GM12878 (cell line): ENCODE results near the gene CBFA2T3. TPM values are rescaled to one million over a fixed set of nuclear protein-coding genes. Genes with fewer than 3 reads are reported as not detected.

Source experiments
- ATAC-seq: fragments of 200-7000 bp; cut with Tn5 transposase; 3 replicates; pipeline ENCODE4 v1.9.1; 2020; ENCODE audit warnings: mild to moderate bottlenecking, moderate library complexity
- BruUV-seq: library from RNA; stranded (reverse); fragments of 400-500 nt; replicated peaks from 2 replicates; lab custom pipeline; 2021; lab: Mats Ljungman, UMichigan
- CTCF ChIA-PET: fragments of 300-600 bp; sonication (Branson Sonifier 250); formaldehyde crosslinking; extraction: SDS; loops from one replicate; lab custom pipeline; 2021; ENCODE audit warnings: inconsistent platforms; lab: Yijun Ruan, JAX
- POLR2A ChIA-PET: fragments of 350-600 bp; formaldehyde crosslinking; extraction: SDS; loops from one replicate; lab custom pipeline; 2021; ENCODE audit warnings: inconsistent platforms; lab: Charles Lee
- RAD21 ChIA-PET: fragments of 300-600 bp; sonication (Branson Sonifier 250); formaldehyde crosslinking; loops from one replicate; lab custom pipeline; 2023; ENCODE audit warnings: antibody characterized with exemption; ENCODE audit not compliant: unreplicated experiment; lab: Charles Lee
- SMC1A ChIA-PET: fragments of 300-600 bp; sonication (Branson Sonifier 250); formaldehyde crosslinking; loops from one replicate; lab custom pipeline; 2023; ENCODE audit not compliant: unreplicated experiment, uncharacterized antibody; lab: Charles Lee
- DNase-seq: peaks from one replicate; pipeline ENCODE4 v3.0.0-alpha.2; 2011; ENCODE audit warnings: low read depth, low spot score
- FAIRE-seq: peaks from 3 replicates; lab custom pipeline; 2011; peaks lifted over from hg19 to GRCh38; lab: Jason Lieb, UNC
- H2AFZ ChIP-seq: 2 replicates; pipeline ENCODE4 v1.6.0; 2011; ENCODE audit warnings: low read depth, low read length, control low read depth; ENCODE audit not compliant: control insufficient read depth
- H3K27ac ChIP-seq: 2 replicates; pipeline ENCODE4 v1.5.1; 2011; ENCODE audit warnings: control low read depth; ENCODE audit not compliant: control insufficient read depth, insufficient read depth
- H3K27me3 ChIP-seq, 2 experiments: replicated peaks in 1 of 2; 2 replicates each; pipeline versions ENCODE4 v1.6.0 to v1.6.1; 2011; ENCODE audit warnings: low read length in 1 of 2; ENCODE audit not compliant: control insufficient read depth in 2 of 2, insufficient read depth in 2 of 2
- H3K36me3 ChIP-seq, 2 experiments: 2 replicates each; pipeline ENCODE4 v1.5.1; 2011; ENCODE audit warnings: low read length in 1 of 2; ENCODE audit not compliant: control insufficient read depth in 2 of 2, insufficient read depth in 2 of 2
- H3K4me1 ChIP-seq: 2 replicates; pipeline ENCODE4 v1.6.1; 2011; ENCODE audit warnings: mild to moderate bottlenecking, low read length, moderate library complexity, mixed read lengths; ENCODE audit not compliant: control insufficient read depth, insufficient read depth
- H3K4me2 ChIP-seq: 2 replicates; pipeline ENCODE4 v1.6.0; 2011; ENCODE audit warnings: control low read depth; ENCODE audit not compliant: control insufficient read depth, insufficient read depth
- H3K4me3 ChIP-seq: fragments of 200-600 bp; sonication (generic); 2 replicates; pipeline ENCODE4 v1.5.1; 2016
- H3K79me2 ChIP-seq: 2 replicates; pipeline ENCODE4 v1.6.0; 2011; ENCODE audit warnings: low read length; ENCODE audit not compliant: control insufficient read depth, insufficient read depth
- H3K9ac ChIP-seq: 2 replicates; pipeline ENCODE4 v1.8.0; 2011; ENCODE audit warnings: low read length, control low read depth, mixed read lengths; ENCODE audit not compliant: control insufficient read depth, insufficient read depth
- H3K9me3 ChIP-seq: replicated peaks from 3 replicates; pipeline ENCODE4 v1.5.1; 2011; ENCODE audit warnings: mild to moderate bottlenecking, low read length; ENCODE audit not compliant: control insufficient read depth, insufficient read depth
- H4K20me1 ChIP-seq: 2 replicates; pipeline ENCODE4 v1.6.0; 2011; ENCODE audit not compliant: control insufficient read depth, insufficient read depth
- BACH1 ChIP-seq: fragments of 450-650 bp; IDR thresholded peaks from 2 replicates; pipeline ENCODE4 v1.6.1; 2017; ENCODE audit warnings: mild to moderate bottlenecking, borderline replicate concordance
- ETV6 ChIP-seq, 2 experiments: fragments of 450-650 bp in 1 of 2; IDR thresholded peaks in 1 of 2; conservative IDR thresholded peaks in 1 of 2; 2 replicates each; pipeline ENCODE4 v1.6.1; 2014; ENCODE audit warnings: antibody characterized with exemption in 1 of 2, borderline replicate concordance in 1 of 2, low read depth in 1 of 2, mild to moderate bottlenecking in 1 of 2, moderate library complexity in 1 of 2
- FOS ChIP-seq: IDR thresholded peaks from 3 replicates; pipeline ENCODE4 v1.6.1; 2011; ENCODE audit warnings: borderline replicate concordance; ENCODE audit not compliant: insufficient read length; ENCODE audit errors: extremely low read depth
- FOXM1 ChIP-seq: IDR thresholded peaks from 2 replicates; pipeline ENCODE4 v1.6.1; 2012; ENCODE audit warnings: low read depth, mild to moderate bottlenecking, inconsistent platforms, low read length, moderate library complexity
- GATAD2B ChIP-seq: fragments of 450-650 bp; conservative IDR thresholded peaks from 2 replicates; pipeline ENCODE4 v1.6.1; 2017; ENCODE audit warnings: low read depth, mild to moderate bottlenecking, moderate library complexity
- MTA2 ChIP-seq: fragments of 450-650 bp; IDR thresholded peaks from 2 replicates; pipeline ENCODE4 v1.6.1; 2016; ENCODE audit warnings: low read depth, mild to moderate bottlenecking, moderate library complexity
- MTA3 ChIP-seq: IDR thresholded peaks from 2 replicates; pipeline ENCODE4 v1.6.1; 2012; ENCODE audit warnings: low read length, inconsistent platforms, borderline replicate concordance
- NBN ChIP-seq: fragments of 450-650 bp; IDR thresholded peaks from 2 replicates; pipeline ENCODE4 v1.6.1; 2016
- PAX5 ChIP-seq: IDR thresholded peaks from 2 replicates; pipeline ENCODE4 v1.6.1; 2011; ENCODE audit warnings: low read depth, low read length, borderline replicate concordance
- POLR2A ChIP-seq: IDR thresholded peaks from 2 replicates; pipeline ENCODE4 v1.6.1; 2011; ENCODE audit warnings: low read depth, mild to moderate bottlenecking, low read length
- SREBF1 ChIP-seq: IDR thresholded peaks from 2 replicates; pipeline ENCODE4 v1.6.1; 2012; ENCODE audit warnings: mild to moderate bottlenecking, low read length
- ZSCAN29 ChIP-seq: fragments of 450-650 bp; IDR thresholded peaks from 2 replicates; pipeline ENCODE4 v1.6.1; 2017; ENCODE audit warnings: mild to moderate bottlenecking, moderate library complexity
- WGBS: methylation state at CpG from one replicate; pipeline ENCODE4 v1.1.6; 2016; ENCODE audit warnings: low lambda C conversion rate; ENCODE audit not compliant: insufficient replicate concordance, insufficient coverage; ENCODE audit errors: missing lambda C conversion rate; 5-methylcytosine and 5-hydroxymethylcytosine counted together
- in situ Hi-C: fragments of 300-500 bp; cut with MboI; formaldehyde crosslinking; loops from 9 replicates; pipeline ENCODE4 v1.14.3; 2018; ENCODE audit warnings: mixed read lengths
- intact Hi-C: fragments of 100-400 bp; cut with micrococcal nuclease; formaldehyde crosslinking; loops from one replicate; pipeline ENCODE4 v1.14.2; 2022; ENCODE audit not compliant: unreplicated experiment
- polyA plus RNA-seq, 11 experiments: library from polyadenylated mRNA; depleted of rRNA in 4 of 11; unstranded in 6 of 11; stranded (reverse) in 5 of 11; fragments of >200 nt; fragmentation: Nextera tagmentation in 4 of 11; fragmentation: Illumina TruSeq in 1 of 11; extraction: Ambion mirVana in 4 of 11; extraction: Trizol in 1 of 11; gene quantifications; 1 replicate in 1 of 11; 2 replicates in 10 of 11; pipeline versions ENCODE4 v1.2.1 to v1.2.3, GENCODE V29; 2011 to 2016; ENCODE audit warnings: inconsistent platforms in 2 of 11, missing spikeins in 2 of 11, low read depth in 1 of 11
- total RNA-seq, 4 experiments: library from RNA; depleted of rRNA in 3 of 4; stranded (reverse); fragments of >200 nt in 3 of 4; fragmentation: Illumina TruSeq in 1 of 4; extraction: Trizol in 1 of 4; gene quantifications; 2 replicates each; pipeline versions ENCODE4 v1.2.1 to v1.2.3, GENCODE V29; 2013 to 2021
- TF ChIP-seq, protein P1 (sequence below): fragments of 450-650 bp; formaldehyde crosslinking; IDR thresholded peaks from 2 replicates; pipeline ENCODE4 v1.5.0; 2022; ENCODE audit warnings: mild to moderate bottlenecking, missing genetic modification characterization
- TF ChIP-seq, protein P2 (sequence below): fragments of 450-650 bp; IDR thresholded peaks from 2 replicates; pipeline ENCODE4 v1.6.1; 2018; ENCODE audit warnings: borderline replicate concordance, mild to moderate bottlenecking; ENCODE audit not compliant: partially characterized antibody
- TF ChIP-seq, protein P3 (sequence below): fragments of 450-650 bp; IDR thresholded peaks from 2 replicates; pipeline ENCODE4 v1.6.1; 2018; ENCODE audit warnings: mild to moderate bottlenecking, low read depth, moderate library complexity; ENCODE audit not compliant: partially characterized antibody

CBFA2T3 gene
- total and polyA plus RNA-seq, 10 of the 15 experiments (the other 5 are each of a cell fraction or from before 2014, with no cell fraction given): 0.69 to 42.6 (median 4.5) TPM

DNA sequence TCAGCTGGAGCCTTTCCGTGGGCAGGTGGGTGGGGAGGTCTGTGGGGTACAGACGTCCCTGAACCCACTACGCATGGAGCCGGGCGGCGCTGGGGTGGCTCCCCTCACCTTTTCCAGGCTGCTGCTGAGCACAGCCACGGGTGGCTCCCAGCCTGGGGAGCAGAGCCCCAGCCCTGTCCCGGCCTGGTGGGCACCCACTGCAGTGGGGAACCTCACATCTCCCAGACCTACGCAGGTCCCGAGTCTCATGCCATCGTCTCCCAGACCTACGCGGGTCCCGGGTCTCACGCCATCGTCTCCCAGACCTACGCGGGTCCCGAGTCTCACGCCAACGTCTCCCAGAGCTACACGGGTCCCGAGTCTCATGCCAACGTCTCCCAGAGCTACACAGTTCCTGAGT, 148.3 kb downstream of the CBFA2T3 start:
- H3K27me3 ChIP-seq: no peaks in the 10 kb centered on the region
- CTCF ChIA-PET: no interaction called here
- no peak overlapping the region for H3K27ac ChIP-seq
- H3K79me2 ChIP-seq: no peaks in the 10 kb centered on the region
- H3K4me1 ChIP-seq: no peaks in the 10 kb centered on the region
- H4K20me1 ChIP-seq: no peaks in the 10 kb centered on the region
- DNase-seq: no peak
- SMC1A ChIA-PET: no interaction called here
- intact Hi-C loops (no loop called here), in situ Hi-C loops (no loop called here)
- no peak overlapping the region for H3K4me3 ChIP-seq
- no peak overlapping the region for H3K9ac ChIP-seq
- FAIRE-seq: no peak
- POLR2A ChIA-PET: no interaction called here
- no peak overlapping the region for H2AFZ ChIP-seq
- H3K4me2 ChIP-seq: no peak overlapping the region
- BruUV-seq: no TSS peak
- no peak for ATAC-seq
- no peaks in the 10 kb centered on the region for H3K9me3 ChIP-seq
- no peaks in the 10 kb centered on the region for H3K36me3 ChIP-seq
- TF ChIP-seq, protein P1, sequence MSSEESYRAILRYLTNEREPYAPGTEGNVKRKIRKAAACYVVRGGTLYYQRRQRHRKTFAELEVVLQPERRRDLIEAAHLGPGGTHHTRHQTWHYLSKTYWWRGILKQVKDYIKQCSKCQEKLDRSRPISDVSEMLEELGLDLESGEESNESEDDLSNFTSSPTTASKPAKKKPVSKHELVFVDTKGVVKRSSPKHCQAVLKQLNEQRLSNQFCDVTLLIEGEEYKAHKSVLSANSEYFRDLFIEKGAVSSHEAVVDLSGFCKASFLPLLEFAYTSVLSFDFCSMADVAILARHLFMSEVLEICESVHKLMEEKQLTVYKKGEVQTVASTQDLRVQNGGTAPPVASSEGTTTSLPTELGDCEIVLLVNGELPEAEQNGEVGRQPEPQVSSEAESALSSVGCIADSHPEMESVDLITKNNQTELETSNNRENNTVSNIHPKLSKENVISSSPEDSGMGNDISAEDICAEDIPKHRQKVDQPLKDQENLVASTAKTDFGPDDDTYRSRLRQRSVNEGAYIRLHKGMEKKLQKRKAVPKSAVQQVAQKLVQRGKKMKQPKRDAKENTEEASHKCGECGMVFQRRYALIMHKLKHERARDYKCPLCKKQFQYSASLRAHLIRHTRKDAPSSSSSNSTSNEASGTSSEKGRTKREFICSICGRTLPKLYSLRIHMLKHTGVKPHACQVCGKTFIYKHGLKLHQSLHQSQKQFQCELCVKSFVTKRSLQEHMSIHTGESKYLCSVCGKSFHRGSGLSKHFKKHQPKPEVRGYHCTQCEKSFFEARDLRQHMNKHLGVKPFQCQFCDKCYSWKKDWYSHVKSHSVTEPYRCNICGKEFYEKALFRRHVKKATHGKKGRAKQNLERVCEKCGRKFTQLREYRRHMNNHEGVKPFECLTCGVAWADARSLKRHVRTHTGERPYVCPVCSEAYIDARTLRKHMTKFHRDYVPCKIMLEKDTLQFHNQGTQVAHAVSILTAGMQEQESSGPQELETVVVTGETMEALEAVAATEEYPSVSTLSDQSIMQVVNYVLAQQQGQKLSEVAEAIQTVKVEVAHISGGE (CRISPR knock-in tag): no peak
- TF ChIP-seq NBN (no peak), MTA3 (no peak), FOS (no peak), ETV6 (conservative IDR thresholded peaks at IDR 0.05 in 1 of 2, IDR thresholded peaks at IDR 0.05 in 1 of 2; ENCODE audit: borderline replicate concordance in 1 of 2, low read depth in 1 of 2) (no peak), BACH1 (no peak), ZSCAN29 (no peak), GATAD2B (no peak), MTA2 (no peak), SREBF1 (no peak), POLR2A (no peak), PAX5 (no peak), FOXM1 (no peak)
- TF ChIP-seq, protein P2, sequence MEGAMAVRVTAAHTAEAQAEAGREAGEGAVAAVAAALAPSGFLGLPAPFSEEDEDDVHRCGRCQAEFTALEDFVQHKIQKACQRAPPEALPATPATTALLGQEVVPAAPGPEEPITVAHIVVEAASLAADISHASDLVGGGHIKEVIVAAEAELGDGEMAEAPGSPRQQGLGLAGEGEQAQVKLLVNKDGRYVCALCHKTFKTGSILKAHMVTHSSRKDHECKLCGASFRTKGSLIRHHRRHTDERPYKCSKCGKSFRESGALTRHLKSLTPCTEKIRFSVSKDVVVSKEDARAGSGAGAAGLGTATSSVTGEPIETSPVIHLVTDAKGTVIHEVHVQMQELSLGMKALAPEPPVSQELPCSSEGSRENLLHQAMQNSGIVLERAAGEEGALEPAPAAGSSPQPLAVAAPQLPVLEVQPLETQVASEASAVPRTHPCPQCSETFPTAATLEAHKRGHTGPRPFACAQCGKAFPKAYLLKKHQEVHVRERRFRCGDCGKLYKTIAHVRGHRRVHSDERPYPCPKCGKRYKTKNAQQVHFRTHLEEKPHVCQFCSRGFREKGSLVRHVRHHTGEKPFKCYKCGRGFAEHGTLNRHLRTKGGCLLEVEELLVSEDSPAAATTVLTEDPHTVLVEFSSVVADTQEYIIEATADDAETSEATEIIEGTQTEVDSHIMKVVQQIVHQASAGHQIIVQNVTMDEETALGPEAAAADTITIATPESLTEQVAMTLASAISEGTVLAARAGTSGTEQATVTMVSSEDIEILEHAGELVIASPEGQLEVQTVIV: no peak
- TF ChIP-seq, protein P3, sequence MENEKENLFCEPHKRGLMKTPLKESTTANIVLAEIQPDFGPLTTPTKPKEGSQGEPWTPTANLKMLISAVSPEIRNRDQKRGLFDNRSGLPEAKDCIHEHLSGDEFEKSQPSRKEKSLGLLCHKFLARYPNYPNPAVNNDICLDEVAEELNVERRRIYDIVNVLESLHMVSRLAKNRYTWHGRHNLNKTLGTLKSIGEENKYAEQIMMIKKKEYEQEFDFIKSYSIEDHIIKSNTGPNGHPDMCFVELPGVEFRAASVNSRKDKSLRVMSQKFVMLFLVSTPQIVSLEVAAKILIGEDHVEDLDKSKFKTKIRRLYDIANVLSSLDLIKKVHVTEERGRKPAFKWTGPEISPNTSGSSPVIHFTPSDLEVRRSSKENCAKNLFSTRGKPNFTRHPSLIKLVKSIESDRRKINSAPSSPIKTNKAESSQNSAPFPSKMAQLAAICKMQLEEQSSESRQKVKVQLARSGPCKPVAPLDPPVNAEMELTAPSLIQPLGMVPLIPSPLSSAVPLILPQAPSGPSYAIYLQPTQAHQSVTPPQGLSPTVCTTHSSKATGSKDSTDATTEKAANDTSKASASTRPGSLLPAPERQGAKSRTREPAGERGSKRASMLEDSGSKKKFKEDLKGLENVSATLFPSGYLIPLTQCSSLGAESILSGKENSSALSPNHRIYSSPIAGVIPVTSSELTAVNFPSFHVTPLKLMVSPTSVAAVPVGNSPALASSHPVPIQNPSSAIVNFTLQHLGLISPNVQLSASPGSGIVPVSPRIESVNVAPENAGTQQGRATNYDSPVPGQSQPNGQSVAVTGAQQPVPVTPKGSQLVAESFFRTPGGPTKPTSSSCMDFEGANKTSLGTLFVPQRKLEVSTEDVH: no peak
- RAD21 ChIA-PET: no interaction called here
- WGBS: 74% methylated on average over 24 of the region's 24 CpGs
